GM19467 (cell line): ENCODE measurements around the gene LMAN2L.
A peak's percentile ranks its signal among the peaks of the same experiment; 100 is the strongest.

Experiments used
- ATAC-seq: cut with Tn5 transposase; IDR thresholded peaks from one replicate; pipeline ENCODE4 v1.9.1; 2021; ENCODE audit warnings: mild to moderate bottlenecking, moderate library complexity; ENCODE audit not compliant: unreplicated experiment

Gene LMAN2L

DNA sequence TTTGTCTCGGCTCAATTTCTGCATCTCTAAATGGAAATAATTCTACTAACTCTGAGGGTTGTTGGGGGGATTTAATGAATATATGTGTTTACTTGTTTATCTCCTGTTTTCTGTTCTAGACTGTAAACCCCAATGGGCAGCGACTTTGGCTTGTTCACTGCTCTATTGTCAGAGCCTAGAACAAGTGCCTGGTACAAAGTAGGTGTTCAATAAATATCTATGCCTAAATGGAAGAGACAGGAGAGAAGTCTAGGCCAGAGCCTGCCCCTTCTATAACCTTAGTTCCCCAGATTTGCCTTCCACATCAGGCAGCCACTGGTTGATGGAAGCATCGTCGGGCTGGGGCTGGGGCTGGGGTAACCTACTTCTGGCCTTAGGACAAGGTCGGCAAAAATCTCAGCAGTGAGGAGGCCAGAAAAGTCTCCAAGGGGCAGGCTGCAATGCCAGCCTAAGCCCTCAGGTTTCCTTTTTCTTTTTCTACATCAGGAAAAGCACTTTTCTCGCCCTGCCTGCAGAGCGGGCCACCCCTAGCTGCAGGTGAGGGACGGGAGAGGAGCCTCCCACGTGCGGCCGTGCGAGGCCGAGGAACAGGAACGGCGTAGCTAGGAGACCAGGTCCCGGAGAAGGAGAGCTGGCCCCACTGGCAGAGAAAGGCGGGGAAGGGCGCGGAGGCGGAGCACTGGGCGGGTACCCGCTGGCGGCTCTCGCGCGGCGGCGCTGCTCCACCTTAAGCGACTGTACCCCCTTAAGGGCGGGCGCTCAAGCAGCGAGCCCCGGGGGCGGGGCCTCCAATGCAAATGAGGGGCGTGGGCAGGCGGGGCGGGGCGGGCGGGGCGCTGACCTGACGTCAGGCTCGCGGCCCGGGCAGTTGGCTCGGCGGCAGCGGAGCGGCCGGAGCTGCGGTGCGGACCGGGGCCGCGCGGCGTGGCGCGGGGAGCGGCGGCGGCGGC lies 20.4 kb upstream of the LMAN2L start, which contains the start of gene CNNM4:
Gene CNNM4, plus strand, starts transcription at position 867 of the 950 bp plus-strand sequence. CDS start 98 bp downstream, outside the sequence.
- ATAC-seq, result peak; percentile 71

DNA sequence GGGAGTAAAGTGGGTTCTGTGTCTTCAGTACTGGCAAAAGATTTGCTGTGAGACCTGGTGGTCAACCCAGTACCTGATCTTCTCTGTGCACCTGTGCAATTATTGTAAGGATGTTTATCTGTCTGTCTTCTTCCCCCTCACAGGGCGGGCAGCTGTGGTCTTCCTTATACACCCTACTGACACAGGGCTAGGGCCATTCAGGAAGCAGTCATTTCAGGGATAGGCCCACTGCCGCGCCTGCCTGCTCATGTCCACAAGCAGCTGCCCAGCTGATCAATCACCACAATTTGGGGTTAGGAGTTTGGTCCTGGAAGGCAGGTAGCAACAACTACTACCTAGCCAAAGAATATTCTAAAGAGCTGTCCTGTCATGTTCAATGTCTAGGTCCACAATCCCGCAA lies 19.7 kb upstream of the LMAN2L start:
- no peak for ATAC-seq

DNA sequence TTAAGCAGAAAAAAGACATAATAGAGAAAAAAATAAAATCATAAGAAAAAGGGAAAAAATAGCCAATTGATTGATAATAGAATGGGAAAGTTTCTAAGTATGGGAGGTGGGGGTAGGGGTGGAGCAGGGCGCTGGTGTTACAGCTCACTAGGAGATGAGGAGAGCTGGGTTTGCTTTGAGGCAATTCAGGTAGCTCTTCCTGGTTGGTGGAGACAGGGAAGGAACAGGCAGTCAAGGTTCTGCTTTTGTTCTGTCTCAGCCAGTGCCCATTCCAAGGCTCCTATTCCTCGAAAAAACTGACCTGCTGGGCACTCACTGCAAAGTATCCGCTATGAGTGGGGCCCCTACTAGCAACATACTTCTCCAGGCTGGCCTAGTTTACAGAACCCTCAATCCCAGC lies 19.1 kb upstream of the LMAN2L start:
- ATAC-seq, result no peak

DNA sequence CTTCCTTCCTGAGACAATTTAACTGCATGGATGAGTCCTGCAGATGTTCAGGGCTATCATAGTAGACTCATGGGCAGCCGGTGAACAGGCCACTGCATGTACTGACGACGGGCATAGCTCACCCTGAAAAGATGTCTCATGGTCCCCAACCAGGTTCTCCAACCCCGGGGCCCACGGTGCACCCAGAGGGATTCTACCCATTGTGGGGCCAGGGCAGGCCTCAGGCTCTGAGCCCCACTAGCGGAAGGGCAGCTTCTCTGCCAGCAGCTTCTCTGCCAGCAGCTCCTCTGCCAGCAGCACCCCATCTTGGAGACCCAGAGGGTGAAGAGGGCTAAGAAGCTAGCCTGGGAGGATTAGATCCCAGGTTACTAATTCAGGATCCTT lies 17.6 kb upstream of the LMAN2L start:
- ATAC-seq, result no peak

DNA sequence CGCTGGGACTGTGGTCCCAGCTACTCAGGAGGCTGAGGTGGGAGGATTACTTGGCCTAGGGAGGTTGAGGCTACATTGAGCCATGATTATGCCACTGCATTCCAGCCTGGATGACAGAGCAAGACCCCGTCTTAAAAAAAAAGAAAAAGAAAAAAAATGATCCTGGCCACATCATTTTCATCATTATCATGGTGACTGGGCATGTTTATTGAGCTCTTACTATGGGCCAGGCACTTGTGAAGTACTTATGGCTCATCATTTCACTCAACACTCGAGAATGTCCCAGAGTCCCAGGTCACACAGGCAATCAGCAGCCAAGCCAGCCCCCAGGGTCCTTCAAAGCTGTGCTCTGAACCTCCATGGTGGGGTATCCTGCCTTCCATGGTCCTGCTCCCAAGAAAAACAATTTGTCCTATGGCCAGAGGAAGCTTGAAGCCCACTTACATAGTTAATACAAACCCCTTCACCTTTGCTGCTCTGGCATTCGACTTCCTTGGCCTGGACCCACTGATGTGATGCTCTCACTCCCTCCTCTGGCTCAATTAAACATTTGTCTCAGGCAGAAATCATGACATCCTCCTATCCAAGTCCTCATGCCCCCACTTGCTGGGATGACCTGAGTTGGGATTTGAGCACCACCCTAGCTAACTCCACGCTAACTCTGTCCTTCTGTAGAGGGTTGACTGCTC lies 17.1 kb upstream of the LMAN2L start:
- ATAC-seq, result no peak

DNA sequence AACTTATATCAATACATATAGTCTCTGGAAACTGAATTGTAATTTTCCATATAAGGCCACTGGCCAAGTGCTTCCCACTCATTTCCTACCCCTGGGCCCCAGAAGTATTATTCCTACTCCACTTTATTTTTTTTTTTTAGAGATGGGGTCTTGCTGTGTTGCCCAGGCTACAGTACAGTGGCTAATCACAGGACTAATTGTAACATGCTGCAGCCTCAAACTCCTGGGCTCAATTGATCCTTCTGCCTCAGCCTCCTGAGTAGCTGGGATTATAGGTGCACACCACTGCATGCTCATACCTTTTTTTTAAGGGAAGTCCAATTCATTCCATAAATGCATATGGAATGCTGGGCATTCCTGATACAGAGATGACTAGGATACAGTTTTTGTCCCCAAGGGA lies 14.5 kb upstream of the LMAN2L start:
- ATAC-seq, result no peak

DNA sequence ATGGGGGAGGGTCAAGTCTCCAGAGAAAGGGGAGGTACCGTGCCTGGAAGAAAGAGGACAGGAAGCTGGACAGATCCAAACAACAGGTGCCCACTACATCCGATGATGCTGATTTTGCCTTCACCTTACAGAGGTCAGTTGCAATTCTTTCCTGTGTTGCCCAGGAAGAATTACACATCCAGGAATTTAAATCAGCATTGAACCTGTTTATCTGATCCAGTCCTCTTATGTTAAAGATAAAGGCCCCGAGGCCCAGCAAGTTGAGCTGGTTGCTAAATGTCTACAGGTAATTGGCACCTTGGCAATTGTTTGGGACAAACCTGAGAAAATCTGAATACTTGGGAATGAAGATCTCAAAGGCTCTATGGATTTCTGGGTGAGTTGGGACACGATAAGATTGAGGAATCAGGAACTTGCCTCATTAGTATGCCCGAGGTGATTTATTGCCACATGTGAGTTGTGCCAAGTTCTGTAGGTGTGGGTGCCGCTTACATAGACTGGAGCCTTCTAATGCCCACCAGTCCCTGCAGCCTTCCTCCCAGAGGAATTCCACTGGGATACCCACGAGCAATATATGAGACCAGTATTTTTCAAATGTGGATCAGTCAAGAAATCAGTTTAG lies 13.9 kb upstream of the LMAN2L start:
- ATAC-seq, result no peak

DNA sequence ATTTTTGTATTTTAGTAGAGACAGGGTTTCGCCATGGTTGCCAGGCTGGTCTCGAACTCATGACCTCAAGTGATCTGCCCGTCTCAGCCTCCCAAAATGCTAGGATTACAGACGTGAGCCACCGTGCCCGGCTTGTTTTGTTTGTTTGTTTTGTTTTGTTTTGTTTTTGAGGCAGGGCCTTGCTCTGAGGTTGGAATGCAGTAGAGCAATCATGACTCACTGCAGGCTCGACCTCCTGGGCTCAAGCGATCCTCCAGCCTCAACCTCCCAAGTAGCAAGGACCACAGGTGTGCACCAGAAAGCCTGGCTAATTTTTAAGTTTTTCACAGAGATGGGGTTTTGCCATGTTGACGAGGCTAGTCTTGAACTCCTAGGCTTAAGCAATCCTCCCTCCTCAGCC lies 11.9 kb upstream of the LMAN2L start:
- ATAC-seq, result no peak

DNA sequence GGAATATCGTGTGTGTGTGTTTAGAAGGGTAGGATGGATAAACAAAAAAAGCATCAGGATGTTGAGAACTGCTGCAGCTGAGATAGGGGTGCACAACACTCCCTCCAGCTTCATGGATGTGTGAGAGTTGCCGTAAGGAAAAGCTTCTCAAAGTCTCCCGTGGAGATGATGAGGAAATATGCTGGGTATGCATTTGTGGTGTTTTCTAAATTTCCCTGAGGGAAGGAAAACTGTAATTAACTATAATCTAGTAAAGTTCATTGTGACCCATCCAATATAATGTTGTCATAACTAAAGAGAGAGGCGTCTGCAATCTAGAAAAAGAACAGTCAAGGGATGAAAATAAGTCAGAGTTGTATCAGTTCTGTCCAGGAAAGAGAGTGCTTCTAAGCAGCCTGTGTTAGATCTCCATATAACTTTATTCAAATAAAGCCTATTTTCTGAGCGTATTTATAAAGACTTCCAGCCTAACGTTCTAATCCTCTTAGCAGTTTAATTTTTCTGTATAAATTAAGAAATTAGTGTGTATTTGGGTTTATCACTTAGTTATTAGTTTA lies 7.3 kb upstream of the LMAN2L start:
- ATAC-seq, result no peak

DNA sequence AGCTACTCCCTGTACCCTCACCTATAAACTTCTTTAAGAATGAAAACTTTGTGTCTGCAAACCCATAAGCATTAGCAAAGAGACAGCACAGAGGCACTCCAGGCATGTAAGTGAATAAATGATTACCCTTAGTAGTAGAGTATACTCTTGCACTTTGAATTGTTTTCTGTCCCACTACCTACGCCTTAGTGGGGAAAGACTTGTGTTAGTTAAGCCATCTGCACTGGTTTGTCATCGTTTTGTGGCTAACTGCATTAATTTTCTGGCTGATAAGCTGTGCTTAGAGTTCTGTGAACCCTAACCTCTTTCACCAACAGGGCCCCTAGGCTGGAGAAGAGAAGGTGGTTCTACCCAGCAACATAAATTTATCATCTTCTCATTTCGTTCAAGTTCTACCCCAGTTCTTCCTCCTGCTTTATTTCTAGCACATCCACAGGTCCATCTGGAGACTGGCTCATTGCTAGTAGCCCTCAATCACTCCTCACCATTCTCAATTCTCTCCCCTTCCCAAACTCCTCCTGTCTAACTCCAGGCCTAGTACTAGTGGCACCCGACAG lies 710 bp downstream of the LMAN2L start:
- ATAC-seq, result no peak

DNA sequence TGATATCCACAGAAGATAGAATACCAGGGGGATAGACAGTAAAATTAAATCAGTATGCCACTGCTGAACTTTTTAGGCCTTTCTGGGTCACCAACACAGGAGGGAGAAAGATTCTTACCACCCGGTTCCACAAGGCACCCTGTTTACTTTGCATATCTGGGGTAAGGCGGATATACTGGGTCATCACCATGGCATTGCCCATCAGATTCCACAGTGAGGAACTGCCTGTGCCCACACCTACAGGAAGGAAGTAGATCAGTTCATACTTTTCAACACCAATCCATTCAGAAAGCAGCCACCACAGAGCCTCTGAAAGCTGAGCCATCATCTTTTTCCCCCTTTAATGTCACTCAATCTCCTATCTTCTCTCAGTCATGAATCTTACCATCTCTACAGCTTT lies 2.0 kb downstream of the LMAN2L start:
- ATAC-seq, result no peak

DNA sequence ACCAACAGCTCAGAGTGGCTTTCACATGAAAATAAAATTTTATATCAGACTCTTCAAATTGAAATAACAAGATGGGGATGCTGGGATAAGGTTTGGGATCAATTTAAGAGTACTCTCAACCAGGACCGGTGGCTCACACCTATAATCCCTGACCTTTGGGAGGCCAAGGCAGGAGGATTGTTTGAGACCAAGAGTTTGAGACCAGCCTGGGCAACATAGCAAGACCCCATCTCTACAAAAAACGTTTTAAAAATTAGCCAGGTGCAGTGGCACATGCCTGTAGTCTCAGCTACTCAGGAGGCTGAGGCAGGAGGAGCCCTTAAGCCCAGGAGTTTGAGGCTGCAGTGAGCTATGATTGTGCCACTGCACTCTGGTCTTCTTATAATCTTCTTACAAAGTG lies 2.6 kb downstream of the LMAN2L start:
- ATAC-seq, result no peak

DNA sequence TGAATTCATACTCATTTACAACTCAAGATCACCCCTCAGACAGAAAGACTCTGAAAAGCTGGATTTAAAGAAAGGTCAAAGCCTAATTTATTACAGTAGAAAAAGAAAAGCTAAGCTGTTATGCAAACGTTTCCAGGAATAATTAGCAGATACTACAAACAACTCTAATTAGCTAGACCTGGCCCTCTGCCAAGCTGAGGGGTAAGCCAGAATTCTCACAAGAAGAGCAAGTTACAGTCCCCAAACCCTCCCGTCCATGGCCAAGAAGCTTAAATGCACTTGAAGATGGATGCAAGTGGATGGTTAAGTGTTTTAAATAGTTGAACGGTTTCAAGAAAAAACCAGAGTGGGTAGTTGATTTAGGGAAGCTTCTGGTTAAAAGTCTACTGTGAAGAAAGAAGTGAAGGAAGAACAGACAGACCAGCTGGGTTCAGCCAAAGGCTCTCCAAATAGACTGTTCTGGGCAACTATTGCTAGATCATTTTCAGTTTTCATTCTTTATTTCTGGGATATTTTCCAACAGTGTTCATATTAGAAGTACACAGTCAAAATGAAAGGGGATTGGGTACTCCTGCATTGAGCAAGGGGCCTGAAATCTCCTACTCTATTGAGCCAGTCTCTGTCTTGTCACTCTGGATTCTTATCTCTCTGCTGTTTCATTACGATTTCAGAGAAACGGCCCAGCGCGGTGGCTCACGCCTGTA lies 4.8 kb downstream of the LMAN2L start:
- ATAC-seq, result no peak

DNA sequence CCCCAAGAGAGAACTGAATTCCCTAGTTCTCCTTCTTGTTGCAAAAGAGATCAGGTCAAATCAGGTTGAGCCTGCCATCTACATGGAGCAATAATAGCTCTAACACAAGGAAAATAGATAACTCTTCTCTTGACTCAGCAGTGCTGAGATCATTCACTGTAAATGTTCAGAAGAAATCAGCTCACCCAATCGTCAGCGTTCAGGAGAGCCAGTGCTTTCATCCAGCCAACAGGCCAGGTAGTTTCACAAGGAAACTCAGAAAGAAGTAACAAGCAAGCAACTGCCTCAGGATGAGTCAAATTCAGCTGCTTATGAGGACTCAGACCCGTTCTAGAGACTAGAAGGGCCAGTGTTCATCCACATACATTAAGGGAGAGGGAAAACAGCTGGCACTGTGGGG lies 5.9 kb downstream of the LMAN2L start:
- no peak for ATAC-seq

DNA sequence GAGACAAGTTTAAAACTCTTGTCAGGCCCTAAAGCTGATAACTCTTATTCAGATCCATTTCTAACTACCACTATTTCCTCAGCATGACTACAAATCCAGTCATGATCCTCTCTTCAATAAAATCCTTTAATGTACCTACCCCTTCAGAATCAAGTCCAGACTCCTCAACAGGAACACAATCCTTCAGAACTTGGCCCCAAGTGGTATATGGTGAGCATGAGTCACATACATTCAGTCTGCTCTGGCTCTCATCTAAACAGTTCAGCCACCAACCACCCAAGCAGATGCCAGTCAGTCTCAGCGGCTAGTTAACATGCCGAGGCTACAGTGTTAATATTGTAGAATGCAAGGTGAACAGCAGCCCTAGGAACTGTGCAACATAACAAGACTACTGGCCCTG lies 9.7 kb downstream of the LMAN2L start:
- ATAC-seq, result no peak

DNA sequence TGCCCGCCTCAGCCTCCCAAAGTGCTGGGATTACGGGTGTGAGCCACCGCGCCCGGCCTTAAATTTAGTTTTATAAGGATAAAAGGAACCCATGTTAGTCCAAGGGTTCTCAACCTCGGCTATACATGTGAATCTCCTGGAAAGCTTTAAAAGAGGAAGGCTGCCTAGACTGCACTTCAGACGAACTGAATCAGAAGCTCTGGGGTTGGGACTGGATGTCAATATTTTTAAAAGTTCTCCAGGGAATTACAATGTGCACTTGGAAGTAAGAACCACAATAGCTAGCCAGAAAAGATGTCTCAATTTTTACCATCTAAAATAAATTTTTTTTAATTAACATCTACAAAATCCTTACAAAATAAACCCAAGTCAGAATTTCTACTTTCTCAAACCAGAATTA lies 10.1 kb downstream of the LMAN2L start:
- ATAC-seq, result no peak

DNA sequence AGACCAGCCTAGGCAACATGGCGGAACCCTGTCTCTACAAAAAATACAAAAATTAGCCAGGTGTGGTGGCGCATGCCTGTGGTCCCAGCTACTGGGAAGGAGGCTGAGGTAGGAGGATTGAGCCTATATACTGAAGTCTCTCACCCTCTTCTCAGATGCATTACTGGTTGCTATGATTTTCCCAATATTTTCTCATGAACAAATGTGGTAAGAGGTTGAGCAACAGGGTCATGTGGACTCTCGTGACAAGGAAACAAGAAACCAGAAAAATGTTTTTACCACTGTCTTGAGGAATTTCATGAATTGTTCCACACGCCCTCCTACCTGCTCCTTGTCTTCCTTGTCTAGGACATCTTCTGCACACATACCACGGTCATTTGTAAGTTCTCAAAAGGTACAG lies 12.4 kb downstream of the LMAN2L start:
- no peak for ATAC-seq

DNA sequence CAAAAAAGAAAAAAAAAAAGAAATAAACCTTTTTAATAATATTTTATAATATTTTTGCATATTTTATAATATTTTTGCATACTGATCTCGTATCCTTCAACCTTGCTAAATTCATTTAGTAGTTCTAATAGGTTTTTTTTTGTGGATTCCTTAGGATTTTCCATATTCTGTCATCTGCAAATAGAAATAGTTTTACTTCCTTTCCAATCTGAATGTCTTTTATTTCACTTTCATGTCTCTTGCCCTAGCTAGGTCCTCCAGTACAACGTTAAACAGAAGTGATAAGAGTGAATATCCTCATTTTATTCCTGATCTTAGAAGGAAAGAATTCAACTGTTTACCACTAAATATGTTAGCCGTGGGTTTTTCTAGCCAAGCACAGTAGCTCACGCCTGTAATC lies 13.7 kb downstream of the LMAN2L start:
- ATAC-seq, result no peak

DNA sequence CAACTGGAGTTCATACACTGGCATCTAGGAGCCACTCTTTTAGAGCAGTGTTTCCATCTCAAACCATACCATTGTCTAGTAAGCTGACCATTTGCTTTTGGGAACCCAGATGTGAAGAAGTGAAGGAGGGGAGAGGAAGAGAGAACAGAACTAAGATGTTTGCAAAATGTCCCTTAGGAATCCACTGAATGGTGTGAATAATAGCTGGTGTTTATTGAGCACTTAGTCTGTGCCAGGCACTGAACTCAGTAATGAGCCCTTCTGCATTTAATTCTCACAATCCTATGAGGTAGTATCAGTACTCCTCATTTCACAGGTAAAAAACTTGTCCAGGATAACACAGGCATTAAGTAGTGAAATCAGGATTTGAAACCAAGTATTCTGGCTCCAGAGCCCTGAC lies 23.5 kb downstream of the LMAN2L start:
- no peak for ATAC-seq

DNA sequence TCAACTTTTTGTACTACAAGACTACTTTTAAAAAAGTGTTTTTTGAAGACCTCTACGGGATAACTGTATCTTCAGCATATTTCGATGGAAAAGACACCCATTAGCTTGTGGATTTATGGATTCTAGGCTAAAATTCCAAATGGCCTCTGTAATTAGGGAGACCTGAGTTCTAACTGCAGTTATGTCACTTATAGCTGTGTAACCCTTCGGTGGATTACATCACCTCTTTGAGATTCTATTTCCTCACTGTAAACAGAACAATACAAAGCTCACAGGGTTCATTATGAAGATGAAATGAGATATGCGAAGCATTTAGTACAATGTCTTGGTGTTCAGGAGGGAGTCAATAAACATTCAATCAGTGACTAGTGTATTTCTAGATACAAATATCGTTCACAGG lies 24.2 kb downstream of the LMAN2L start:
- no peak for ATAC-seq

DNA sequence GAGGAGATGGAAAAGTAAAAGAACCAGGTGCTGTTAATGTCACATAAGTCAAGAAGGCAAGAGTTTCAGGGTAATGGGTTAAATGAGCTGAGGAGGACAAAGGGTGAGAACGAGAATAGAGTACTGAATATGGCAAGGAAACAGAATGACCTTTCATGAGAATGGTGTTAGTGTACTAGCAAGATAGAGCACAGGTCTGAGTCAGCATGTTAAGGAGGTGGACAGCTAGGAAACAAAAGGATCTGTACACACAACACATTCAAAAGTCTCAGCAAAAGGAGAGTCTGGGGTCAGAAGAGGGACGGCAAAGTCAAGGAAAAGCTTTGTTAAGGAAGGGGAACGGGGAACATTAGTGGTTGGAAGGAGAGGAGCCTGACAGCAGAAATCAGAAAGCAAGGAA lies 28.9 kb downstream of the LMAN2L start:
- ATAC-seq, result no peak
